Memory B cell (primary cell): ENCODE data around the gene GPATCH4.

ENCODE experiments used
- ATAC-seq: fragments of 150-1000 bp; cut with Tn5 transposase; 2 replicates; pipeline ENCODE4 v1.10.0; 2021; ENCODE audit warnings: low read depth, mild to moderate bottlenecking, moderate library complexity
- DNase-seq, 2 donors: peaks; one replicate each; pipeline ENCODE4 v3.0.0; 2022; ENCODE audit warnings: low spot score in 2 of 2
- H3K27ac Mint-ChIP-seq: one replicate; pipeline ENCODE4 v1.8.0; 2022; ENCODE audit warnings: mild to moderate bottlenecking, moderate library complexity, mixed read lengths
- H3K27me3 Mint-ChIP-seq: one replicate; pipeline ENCODE4 v1.8.0; 2022; ENCODE audit warnings: mixed read lengths
- H3K36me3 Mint-ChIP-seq: one replicate; pipeline ENCODE4 v1.8.0; 2022; ENCODE audit warnings: mild to moderate bottlenecking, mixed read lengths
- H3K4me1 Mint-ChIP-seq: one replicate; pipeline ENCODE4 v1.8.0; 2022; ENCODE audit warnings: mixed read lengths
- H3K4me3 Mint-ChIP-seq: one replicate; pipeline ENCODE4 v1.8.0; 2022; ENCODE audit warnings: mild to moderate bottlenecking, moderate library complexity, mixed read lengths
- H3K9me3 Mint-ChIP-seq: one replicate; pipeline ENCODE4 v1.8.0; 2022; ENCODE audit warnings: mixed read lengths

Gene GPATCH4

DNA sequence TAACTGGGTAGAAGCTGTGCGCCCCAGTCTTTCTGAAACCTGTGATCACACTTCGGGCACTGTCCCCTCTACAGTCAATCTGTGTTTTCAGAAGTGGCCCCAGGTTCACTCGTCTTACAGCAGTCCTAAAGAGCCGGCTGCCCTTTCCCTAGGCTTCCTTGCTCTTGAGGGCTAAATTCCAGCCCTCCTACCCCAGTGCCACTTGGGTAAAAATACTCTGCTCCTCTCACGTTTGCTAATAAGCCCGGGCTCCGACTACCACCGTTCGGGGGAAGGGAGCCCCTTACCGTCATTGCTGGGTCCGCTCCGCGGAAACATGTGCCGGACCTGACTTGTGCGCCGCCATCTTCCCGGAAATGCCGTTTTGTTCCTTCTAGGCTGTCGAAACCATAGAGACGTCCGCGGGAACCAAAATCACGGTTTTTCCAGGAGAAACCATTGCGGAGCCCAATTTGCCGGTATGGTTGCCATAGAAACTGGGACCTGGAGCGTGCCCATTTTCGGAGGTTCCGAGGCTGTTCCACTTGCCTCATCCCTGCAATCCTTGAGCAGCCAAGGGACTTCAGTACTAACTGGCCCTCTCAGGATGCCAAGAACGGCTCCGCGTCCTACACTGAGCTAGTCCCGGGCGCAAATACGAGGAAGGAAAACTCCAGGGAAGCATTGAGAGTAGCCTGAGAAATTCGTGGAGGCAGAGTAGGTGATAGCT, at the start of gene GPATCH4:
TSS of gene GPATCH4 (minus strand) at position 358 of the 709 bp plus-strand sequence.
- Mint-ChIP-seq H3K9me3 (no peaks in the 10 kb centered on the region), H3K4me3 (peak within 1 kb of the TSS; percentile 99), H3K27me3 (no peaks in the 10 kb centered on the region), H3K27ac (peak within 1 kb of the TSS; percentile 92), H3K36me3 (peaks cover 14% of the 10 kb centered on the region), H3K4me1 (peaks cover 13% of the 10 kb centered on the region)
- DNase-seq = peak; percentile 66 to 69
- ATAC-seq = peak; percentile 72

DNA sequence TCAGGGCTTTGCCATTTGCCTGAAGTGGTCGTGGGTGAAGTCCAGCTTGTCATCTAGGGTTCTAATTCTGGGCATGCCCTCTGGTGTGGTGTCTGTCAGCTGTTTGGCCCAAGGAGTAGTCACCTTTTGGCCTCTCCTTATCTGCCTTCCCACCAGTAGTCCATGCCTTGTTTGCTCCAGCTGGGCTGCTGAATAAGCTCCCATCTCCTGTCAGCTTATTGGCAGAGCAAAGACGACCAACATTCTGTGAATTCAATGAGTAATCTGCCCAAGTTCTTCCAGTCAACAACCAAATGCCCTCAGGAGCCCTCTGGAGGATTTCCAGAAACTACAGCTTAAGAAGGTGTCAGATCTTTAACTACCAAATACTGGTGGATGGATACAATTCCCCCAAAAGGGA, 47.7 kb upstream of the GPATCH4 start:
- ATAC-seq = no peak
- H3K4me1 Mint-ChIP-seq = peaks cover 4% of the 10 kb centered on the region

DNA sequence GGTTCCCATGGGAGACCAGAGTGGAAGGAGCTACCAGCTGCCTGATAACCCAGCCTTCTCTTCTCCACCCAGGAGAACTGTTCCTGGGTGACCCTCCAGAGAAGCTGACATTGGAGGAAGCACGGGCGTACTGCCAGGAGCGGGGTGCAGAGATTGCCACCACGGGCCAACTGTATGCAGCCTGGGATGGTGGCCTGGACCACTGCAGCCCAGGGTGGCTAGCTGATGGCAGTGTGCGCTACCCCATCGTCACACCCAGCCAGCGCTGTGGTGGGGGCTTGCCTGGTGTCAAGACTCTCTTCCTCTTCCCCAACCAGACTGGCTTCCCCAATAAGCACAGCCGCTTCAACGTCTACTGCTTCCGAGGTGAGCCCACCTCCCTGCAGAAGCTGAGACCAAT, 47.2 kb upstream of the GPATCH4 start:
- peaks cover 2% of the 10 kb centered on the region for H3K36me3 Mint-ChIP-seq
- H3K4me3 Mint-ChIP-seq = no peak overlapping the region
- peaks cover 42% of the 10 kb centered on the region for H3K27me3 Mint-ChIP-seq
- peaks cover 7% of the 10 kb centered on the region for H3K4me1 Mint-ChIP-seq
- no peak for DNase-seq
- no peak for ATAC-seq
- no peaks in the 10 kb centered on the region for H3K9me3 Mint-ChIP-seq
- H3K27ac Mint-ChIP-seq = no peak overlapping the region

More for the DNA sequence above, 47.7 kb upstream of the GPATCH4 start:
- Mint-ChIP-seq H3K27me3 (peaks cover 44% of the 10 kb centered on the region), H3K9me3 (no peaks in the 10 kb centered on the region), H3K4me3 (no peak overlapping the region), H3K27ac (no peak overlapping the region), H3K36me3 (peaks cover 2% of the 10 kb centered on the region)
- no peak for DNase-seq

DNA sequence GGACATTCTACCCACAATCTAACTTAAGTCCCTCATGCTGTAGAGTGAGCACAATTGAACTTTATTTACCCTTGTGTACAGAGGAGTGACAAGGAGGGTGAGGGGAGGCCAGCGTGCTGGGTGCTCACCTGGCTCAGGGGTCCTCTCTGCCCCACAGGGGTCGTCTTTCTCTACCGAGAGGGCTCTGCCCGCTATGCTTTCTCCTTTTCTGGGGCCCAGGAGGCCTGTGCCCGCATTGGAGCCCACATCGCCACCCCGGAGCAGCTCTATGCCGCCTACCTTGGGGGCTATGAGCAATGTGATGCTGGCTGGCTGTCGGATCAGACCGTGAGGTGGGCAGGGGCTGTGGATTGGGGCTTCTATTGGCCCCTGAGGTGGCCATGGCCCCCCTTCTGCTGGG, 46.1 kb upstream of the GPATCH4 start:
- peaks cover 11% of the 10 kb centered on the region for H3K4me1 Mint-ChIP-seq
- no peak for DNase-seq
- no peak overlapping the region for H3K27ac Mint-ChIP-seq
- H3K36me3 Mint-ChIP-seq = no peaks in the 10 kb centered on the region
- H3K9me3 Mint-ChIP-seq = no peaks in the 10 kb centered on the region
- ATAC-seq = no peak
- peaks cover 39% of the 10 kb centered on the region for H3K27me3 Mint-ChIP-seq
- no peak overlapping the region for H3K4me3 Mint-ChIP-seq

GRCh38 chr1:156646738-156647211, 45.5 kb upstream of the GPATCH4 start:
- H3K4me1 Mint-ChIP-seq = peaks cover 12% of the 10 kb centered on the region
- H3K36me3 Mint-ChIP-seq = no peaks in the 10 kb centered on the region
- ATAC-seq (no peak), DNase-seq (no peak)
- no peak overlapping the region for H3K4me3 Mint-ChIP-seq
- H3K27me3 Mint-ChIP-seq = peaks cover 36% of the 10 kb centered on the region
- no peak overlapping the region for H3K27ac Mint-ChIP-seq
- no peaks in the 10 kb centered on the region for H3K9me3 Mint-ChIP-seq

DNA sequence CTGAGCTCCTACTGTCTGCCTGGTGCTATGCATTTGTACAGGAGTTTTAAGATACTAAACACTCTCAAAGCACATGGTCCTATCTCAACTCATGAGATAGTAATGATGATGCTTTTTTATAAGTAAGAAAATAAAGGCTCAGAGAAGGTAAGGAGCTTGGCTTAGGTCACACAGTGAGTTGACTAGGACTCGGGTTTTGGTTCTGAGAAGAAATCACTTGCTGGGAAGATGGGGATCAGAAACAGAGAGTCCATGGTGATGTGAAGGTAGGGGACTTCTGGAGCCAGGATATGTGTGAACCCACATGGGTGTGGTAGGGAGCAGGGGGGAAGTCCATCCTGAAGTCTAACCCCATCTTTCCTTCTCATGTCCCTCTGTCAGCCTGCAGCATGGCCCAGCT, 44.4 kb upstream of the GPATCH4 start:
- no peak overlapping the region for H3K27ac Mint-ChIP-seq
- H3K27me3 Mint-ChIP-seq = peaks cover 40% of the 10 kb centered on the region
- no peaks in the 10 kb centered on the region for H3K36me3 Mint-ChIP-seq
- no peaks in the 10 kb centered on the region for H3K9me3 Mint-ChIP-seq
- H3K4me1 Mint-ChIP-seq = peaks cover 20% of the 10 kb centered on the region
- ATAC-seq = no peak
- no peak overlapping the region for H3K4me3 Mint-ChIP-seq
- no peak for DNase-seq

DNA sequence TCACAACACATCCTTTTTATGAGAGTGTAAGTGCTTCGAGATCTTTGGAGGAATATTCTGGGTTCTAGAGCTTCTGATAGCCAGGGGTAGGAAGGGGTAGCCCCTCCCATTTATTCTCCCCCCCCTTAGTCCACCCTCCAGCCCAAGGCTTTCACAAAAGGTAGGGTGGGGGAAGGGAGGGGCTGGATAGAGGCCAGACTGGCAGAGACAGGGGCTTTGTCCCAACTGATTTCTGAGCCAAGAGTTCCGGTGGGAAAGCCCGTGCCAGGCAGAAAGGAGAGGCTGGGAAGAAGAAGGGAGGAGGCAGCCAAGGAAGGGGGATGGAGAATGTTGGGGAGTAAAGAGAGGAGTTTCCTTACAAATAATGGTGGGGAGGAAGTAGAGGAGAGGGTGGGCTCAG, 43.8 kb upstream of the GPATCH4 start:
- H3K27me3 Mint-ChIP-seq = peaks cover 43% of the 10 kb centered on the region

DNA sequence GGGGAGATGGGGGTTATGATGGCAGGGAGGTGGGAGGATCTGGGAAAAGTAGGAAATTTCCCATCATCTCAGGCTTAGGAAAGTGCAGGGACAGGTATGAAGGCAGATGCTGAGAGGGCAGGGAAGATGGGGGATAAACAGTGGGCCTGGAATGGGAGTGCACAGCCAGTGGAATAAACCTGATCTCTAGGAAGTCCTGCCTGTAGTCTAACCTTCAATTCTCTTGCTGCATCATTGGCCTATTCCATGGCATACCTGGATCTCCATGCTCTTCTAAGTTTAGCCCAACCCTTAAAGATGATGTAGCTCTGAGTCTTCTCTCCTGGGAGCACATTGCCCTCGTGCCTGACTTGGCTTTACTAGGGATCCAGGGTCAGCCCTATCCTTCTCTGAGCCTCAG, 43.4 kb upstream of the GPATCH4 start:
- Mint-ChIP-seq H3K9me3 (no peaks in the 10 kb centered on the region), H3K4me1 (peaks cover 20% of the 10 kb centered on the region), H3K27ac (no peak overlapping the region), H3K4me3 (no peak overlapping the region), H3K36me3 (no peaks in the 10 kb centered on the region), H3K27me3 (peaks cover 45% of the 10 kb centered on the region)
- ATAC-seq (no peak), DNase-seq (no peak)

More for the DNA sequence above, 43.8 kb upstream of the GPATCH4 start:
- no peak for ATAC-seq
- Mint-ChIP-seq H3K4me3 (no peak overlapping the region), H3K9me3 (no peaks in the 10 kb centered on the region), H3K27ac (no peak overlapping the region), H3K36me3 (no peaks in the 10 kb centered on the region), H3K4me1 (peaks cover 20% of the 10 kb centered on the region)
- DNase-seq = no peak

- Mint-ChIP-seq H3K27me3 (peaks cover 50% of the 10 kb centered on the region), H3K4me1 (peaks cover 20% of the 10 kb centered on the region), H3K9me3 (no peaks in the 10 kb centered on the region), H3K4me3 (no peak overlapping the region), H3K27ac (no peak overlapping the region), H3K36me3 (no peaks in the 10 kb centered on the region)
- ATAC-seq (no peak), DNase-seq (no peak)
Observed at GRCh38 chr1:156644146-156644545, 42.9 kb upstream of the GPATCH4 start.

- no peak overlapping the region for H3K4me3 Mint-ChIP-seq
- no peaks in the 10 kb centered on the region for H3K36me3 Mint-ChIP-seq
Observed at GRCh38 chr1:156643778-156644092, 42.5 kb upstream of the GPATCH4 start.

DNA sequence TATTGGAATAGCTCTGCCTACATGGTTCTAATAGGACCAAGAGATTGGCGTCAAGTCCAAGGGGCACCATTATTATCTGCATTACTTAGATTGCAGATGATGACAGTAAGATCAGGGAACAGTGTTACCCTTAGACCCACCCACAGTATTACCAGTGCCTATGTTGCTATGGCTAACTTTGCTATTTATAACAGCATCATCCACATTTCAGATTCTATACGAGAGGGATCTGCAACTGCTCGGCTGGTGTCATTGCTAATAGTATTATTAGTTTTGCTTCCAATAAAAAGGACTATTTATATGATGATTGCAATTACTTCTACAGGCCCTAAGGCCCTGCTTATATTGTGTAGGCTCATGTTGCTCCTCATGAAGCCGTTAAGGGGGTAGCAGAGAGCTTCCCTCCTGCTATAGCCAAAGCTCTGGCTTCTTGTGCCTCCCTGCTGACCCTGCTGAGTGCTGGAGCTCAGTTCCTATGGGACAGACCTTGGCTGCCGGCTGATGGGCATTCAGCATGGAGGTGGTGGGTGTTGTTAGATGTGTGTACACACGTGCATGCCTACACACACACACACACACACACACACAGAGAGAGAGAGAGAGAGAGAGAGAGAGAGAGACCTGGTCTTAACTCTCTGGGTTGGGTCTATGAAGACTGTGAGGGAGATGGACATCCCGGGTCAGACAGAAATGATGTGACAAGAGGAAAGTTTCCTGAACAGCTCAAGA, 41.9 kb upstream of the GPATCH4 start:
- H3K9me3 Mint-ChIP-seq = no peaks in the 10 kb centered on the region
- no peak overlapping the region for H3K27ac Mint-ChIP-seq
- H3K4me1 Mint-ChIP-seq = peaks cover 20% of the 10 kb centered on the region
- H3K27me3 Mint-ChIP-seq = peaks cover 54% of the 10 kb centered on the region
- no peaks in the 10 kb centered on the region for H3K36me3 Mint-ChIP-seq
- no peak overlapping the region for H3K4me3 Mint-ChIP-seq
- no peak for DNase-seq
- ATAC-seq = peak; percentile 4

More at GRCh38 chr1:156643778-156644092, 42.5 kb upstream of the GPATCH4 start:
- no peak overlapping the region for H3K27ac Mint-ChIP-seq
- DNase-seq (no peak), ATAC-seq (peak; percentile 80)
- peaks cover 20% of the 10 kb centered on the region for H3K4me1 Mint-ChIP-seq
- H3K9me3 Mint-ChIP-seq = no peaks in the 10 kb centered on the region
- H3K27me3 Mint-ChIP-seq = peaks cover 51% of the 10 kb centered on the region

- H3K27ac Mint-ChIP-seq = no peak overlapping the region
- no peaks in the 10 kb centered on the region for H3K9me3 Mint-ChIP-seq
- peaks cover 20% of the 10 kb centered on the region for H3K4me1 Mint-ChIP-seq
- DNase-seq = no peak
- no peaks in the 10 kb centered on the region for H3K36me3 Mint-ChIP-seq
- ATAC-seq = no peak
- peak overlapping the region; percentile 76 for H3K4me3 Mint-ChIP-seq
- H3K27me3 Mint-ChIP-seq = peaks cover 53% of the 10 kb centered on the region
Observed at GRCh38 chr1:156642265-156643048, 41.2 kb upstream of the GPATCH4 start.

DNA sequence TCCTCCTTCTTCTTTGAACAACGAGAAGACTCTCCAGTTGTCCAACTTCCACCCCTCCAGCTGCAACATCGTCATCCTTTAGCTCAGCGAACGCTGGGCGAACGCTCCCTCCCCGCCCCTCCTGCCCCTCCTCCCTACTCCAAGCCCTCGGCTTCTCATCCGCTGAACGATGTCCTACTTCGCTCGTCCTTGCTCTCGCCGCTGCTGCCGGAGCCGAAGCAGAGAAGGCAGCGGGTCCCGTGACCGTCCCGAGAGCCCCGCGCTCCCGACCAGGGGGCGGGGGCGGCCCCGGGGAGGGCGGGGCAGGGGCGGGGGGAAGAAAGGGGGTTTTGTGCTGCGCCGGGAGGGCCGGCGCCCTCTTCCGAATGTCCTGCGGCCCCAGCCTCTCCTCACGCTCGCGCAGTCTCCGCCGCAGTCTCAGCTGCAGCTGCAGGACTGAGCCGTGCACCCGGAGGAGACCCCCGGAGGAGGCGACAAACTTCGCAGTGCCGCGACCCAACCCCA, 40.5 kb upstream of the GPATCH4 start, which contains the start of gene BCAN:
TSS of gene BCAN (plus strand) at position 357 of the 504 bp plus-strand sequence. CDS start 3,938 bp downstream, outside the sequence.
- peak; percentile 36 for ATAC-seq
- no peaks in the 10 kb centered on the region for H3K9me3 Mint-ChIP-seq
- H3K27me3 Mint-ChIP-seq = peaks cover 53% of the 10 kb centered on the region
- H3K4me3 Mint-ChIP-seq = peak within 1 kb of the TSS; percentile 76
- no peak for DNase-seq
- H3K36me3 Mint-ChIP-seq = no peaks in the 10 kb centered on the region
- peaks cover 20% of the 10 kb centered on the region for H3K4me1 Mint-ChIP-seq
- H3K27ac Mint-ChIP-seq = no peak within 1 kb of the TSS
